HG02884 (cell line): ENCODE measurements around the gene BRPF1.
A peak's percentile ranks its signal among the peaks of the same experiment; 100 is the strongest.

ENCODE experiments used
- ATAC-seq: cut with Tn5 transposase; IDR thresholded peaks from one replicate; pipeline ENCODE4 v1.9.1; 2021; ENCODE audit warnings: mild to moderate bottlenecking, moderate library complexity; ENCODE audit not compliant: unreplicated experiment

BRPF1 gene

DNA sequence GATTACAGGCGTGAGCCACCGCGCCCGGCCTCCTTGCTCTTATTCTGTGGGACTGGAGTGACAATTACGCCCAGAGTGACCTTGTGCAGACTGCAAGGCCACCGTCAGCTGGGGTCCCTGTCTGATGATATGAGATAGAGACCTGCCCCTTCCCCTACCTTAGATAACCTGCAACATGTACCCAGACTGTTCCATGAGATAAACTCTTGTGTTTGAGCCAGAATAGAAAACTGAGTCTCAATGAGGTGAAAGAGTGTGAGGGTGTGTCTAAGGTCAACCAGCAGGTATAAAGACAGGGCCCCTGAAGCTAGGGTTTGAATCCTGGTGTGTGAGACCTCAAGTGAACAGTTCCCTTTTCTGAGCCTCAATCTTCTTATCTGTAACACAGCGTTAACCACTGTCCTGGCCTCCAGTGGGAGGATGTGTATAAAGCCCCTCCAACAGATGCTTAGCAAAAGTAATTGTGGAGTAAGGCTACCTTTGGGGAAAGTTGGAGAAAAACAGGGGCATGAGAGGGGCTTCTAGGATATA, 54.7 kb downstream of the BRPF1 start:
- ATAC-seq = no peak

DNA sequence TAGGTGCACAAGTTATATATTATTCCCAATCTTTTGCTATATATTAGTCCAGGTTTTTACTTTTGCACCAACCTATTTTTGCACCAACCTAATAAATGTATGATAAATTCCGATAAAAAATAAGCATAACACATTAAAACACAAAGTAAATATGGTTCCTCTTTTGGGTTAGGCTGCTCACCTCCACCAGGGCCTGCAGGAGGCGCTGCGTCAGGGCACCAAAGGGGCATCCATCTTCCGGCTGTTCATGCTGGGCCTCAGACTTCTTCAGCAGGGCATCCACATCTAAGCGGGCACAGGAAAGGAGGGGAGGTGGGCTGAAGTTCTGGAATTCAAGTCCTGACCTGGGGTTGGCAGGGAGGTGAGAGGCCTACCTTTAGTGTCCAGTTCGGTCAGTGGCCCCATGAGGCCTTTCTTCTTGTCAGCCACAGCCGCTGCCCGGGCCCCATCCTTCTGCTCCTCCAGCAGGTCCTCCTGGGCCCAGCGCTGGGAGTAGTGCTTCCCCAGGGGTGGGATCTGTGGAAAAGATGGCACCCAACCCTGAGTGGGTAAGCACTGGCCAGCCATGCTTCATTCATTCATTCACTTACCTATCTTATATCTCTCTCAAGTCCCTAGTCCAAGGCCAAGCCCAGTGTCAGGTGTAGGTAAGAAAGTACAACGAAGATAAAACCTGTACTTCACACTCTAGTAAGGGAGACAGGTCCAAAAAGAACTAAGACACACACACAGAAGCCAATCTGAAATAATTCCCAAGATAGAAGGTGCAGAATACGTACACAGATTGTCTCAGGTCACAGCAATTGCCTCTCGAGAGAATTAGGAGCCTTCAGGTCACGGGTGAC, 55.5 kb downstream of the BRPF1 start:
- ATAC-seq = no peak

DNA sequence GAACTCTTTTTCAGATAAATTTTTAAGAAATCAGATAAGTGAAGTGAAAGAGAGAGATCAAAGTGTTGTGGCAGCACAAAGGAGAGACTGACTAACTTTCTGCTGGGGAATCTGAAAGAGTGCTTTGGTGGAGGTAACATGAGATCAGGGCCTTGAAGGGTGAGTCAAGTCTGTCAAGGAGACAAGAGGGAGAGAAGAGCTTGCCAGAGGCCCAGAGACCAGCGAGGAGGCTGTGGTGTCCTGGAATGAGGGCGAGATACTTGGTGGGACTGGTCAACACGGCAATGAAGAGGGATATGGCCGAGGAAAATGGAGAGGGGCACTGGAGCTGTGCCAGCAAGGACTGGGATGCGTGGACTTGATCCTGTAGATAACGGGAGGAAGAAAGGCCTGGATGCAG, 56.2 kb downstream of the BRPF1 start:
- no peak for ATAC-seq

DNA sequence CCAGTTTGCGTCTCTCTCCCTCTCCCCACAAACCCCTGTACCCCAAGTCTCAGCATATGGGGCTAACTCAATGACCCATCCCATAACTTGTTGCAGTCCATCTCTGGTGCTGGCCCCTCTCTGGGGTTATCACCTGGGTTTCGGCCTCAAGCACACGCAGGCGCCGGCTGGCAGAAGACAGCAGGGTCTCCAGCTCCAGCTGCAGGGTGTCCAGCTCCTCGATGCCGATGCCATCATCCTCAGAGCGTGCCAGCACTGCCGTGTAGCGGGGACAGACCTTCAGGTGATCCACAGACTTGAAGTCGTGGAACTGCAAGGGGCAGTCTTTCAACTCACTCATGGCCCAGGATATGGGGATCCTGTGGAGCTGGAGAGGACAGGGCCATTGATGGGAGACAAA, 59.6 kb downstream of the BRPF1 start:
- no peak for ATAC-seq

DNA sequence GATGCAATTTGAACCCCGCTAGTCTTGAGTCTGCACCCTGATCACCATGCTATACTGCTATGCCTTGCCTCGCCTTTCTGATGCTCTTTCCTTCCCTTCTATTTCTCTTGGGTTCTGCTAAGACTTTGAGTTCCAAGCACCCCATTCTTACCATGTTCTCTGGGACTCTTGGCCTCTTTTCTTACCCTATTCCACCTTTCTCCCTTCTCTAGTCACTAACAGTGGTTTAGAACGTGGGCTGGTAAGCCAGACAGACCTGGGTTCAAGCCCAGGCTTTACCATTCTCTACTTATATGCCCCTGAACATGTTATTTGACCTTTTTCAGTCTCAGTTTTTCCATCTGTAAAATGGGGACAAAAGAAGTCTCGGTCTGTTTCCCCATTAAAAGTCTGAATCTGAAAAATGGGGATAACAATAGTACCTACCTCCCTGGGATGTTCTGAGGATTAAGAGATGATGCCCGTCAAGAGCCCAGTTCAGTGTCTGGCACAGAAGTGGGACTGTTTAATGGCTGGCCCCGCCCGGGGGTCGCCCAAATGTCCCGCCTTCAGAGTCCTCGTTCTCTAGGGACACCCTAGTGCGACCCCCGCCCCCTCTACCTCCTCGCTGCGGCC, 60.4 kb downstream of the BRPF1 start:
- ATAC-seq = no peak

DNA sequence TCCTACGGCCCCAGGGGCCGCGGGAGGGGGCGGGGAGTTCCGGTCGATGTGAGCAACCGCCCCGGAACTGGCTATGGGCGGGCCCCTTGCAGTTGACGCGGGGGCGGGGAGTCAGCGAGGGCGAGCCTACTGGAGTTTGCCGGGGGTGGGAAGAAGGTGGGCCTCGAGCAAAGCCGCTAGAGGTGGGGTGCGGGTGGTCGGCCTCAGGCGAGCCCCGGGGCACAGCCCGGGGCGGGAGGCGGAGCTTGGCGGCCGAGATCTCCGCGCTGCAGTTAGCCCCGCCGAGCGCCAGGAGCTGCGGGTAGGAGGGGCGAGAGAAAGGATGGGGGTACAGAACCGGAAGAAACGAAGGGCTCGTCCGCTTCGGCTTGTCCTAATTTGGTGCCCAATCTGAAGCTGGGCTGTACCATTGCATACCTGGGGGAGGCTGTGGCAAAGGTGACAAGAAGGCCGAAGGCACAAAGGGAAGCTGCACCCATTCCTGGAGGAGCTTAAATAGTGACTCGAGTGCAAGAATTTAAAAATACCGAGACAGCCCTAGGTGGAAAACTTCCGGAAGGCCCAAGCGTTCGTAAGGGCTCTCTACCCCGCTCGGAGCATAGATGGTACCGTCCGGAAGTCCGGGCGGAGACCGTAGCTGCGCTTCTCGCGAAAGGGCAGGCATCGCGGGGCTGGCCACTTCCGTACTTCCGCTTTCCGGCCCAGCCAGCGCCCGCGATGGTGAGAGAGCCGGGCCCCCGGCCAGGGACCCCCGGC, 61.0 kb downstream of the BRPF1 start, which contains the start of the genes ARPC4 and TADA3:
ARPC4 (plus strand) TSS at position 678 of the 756 bp plus-strand sequence; CDS start at position 718, 40 bp downstream.
TADA3 (minus strand) TSS at position 69 of the 756 bp plus-strand sequence. CDS start 1,007 bp downstream, outside the sequence.
- peak; percentile 77 for ATAC-seq

DNA sequence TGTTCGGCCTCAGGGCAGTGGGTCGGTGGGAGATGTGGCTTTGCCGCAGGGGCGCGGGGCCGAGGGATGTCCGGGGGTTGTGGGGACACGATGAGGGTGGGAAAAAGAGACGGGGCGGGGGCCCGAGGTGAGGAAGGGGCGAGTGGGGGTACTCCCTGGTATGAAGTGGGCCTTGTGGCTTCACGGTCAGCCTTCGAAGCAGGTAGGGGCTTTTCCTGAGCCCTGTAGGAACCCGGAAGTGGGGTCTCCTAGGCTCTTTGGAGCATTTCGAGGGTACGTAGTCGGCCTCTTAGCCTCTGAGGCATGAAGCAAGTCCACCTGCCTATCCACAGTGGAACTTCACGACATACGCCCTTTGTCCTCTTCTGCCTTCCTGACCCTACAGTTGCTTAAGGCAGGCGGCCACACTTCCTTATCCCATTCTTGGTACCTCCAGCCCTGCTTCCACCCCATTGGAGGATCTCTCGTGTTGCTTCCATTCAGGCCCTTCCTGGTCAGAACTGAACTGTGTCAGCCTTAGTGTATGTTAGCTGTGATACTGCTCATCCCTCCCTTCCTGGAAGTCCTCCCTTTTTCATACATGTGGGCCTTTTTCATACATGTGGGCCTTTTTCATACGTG, 61.7 kb downstream of the BRPF1 start:
- no peak for ATAC-seq

DNA sequence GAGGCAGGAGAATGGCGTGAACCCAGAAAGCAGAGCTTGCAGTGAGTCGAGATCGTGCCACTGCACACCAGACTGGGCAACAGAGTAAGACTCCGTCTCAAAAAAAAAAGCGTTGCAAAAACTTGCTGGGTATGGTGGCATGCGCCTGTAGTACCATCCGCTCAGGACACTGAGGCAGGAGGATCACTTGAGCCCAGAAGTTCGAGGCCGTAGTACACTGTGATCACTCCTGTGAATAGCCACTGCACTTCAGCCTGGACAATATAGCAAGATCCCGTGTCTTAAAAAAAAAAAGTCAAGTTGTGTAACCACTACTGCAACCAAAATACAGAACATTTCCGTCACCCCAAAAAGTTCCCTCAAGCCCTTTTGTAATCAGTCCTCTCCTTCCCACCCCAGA, 62.9 kb downstream of the BRPF1 start:
- ATAC-seq = no peak

DNA sequence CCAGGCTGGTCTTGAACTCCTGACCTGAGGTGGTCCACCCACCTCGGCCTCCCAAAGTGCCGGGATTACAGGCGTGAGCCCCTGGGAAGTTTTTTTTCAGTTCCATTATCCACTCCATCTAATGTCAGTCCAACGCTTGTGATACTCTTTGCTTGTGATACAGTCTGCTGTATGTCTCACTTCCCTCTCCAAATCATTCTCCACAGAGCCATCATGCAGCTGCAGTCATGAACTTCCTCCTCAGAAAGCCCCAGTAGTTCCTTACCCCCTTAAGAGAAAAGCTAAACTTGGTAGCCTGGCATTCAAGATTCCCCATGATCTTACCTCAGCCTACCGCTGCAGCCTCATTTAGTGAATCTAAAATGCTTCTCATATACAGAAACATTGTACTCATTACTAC, 63.7 kb downstream of the BRPF1 start:
- ATAC-seq = no peak

DNA sequence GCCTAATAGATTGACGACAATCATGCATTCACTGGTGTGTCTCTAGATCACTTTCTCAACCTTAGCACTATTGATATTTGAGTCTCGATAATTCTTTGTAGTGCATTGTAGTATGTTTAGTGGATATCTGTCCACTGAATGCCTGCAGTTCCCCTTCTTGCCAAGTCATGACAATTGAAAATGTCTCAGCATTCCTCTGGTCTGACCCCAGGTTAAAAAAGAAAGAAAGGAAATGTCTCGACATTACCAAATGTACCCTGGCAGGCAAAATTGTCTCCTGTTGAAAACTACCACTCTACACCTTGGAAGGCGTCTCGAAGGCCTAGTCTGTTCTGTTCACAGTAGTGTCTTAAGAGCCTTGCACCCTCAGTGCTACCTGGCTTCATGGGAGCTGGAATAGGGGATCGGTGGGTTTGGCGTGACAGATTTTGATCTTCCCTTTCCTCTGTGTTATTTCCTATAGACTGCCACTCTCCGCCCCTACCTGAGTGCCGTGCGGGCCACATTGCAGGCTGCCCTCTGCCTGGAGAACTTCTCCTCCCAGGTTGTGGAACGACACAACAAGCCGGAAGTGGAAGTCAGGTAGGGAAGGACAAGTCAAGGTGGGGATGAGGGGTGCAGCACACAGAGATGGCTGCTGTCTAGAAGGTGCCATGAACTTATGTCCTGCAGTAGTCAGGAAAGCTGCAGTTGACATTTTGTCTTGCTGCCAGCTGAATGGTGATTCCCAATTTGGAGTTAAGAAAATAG, 65.8 kb downstream of the BRPF1 start:
- ATAC-seq = no peak
